GM21515 (cell line): ENCODE measurements around the gene DMD.

Source experiments
- ATAC-seq: cut with Tn5 transposase; IDR thresholded peaks from one replicate; pipeline ENCODE4 v1.9.1; 2021; ENCODE audit not compliant: unreplicated experiment

Gene DMD

GRCh38 chrX:31320740-31321139 lies 1890.6 kb downstream of the DMD start:
- no peak for ATAC-seq

DNA sequence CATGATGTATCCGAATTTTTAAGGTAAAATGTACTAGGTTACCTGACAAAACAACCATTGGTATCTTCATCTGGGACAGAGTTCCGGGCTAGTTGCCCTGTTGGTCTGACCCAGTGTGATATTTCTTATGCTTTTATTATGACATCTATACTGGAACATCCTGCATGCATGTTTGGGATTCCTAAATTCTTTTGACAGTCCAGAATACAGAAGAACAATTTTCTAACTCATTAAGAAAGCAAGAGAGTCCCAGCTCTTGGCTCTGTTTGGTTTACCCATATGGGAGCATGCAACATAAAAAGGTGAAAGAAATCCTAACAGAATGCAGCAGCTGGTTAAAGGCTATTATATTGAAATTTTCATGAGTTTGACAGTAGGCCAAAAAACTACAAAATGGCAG lies 1891.8 kb downstream of the DMD start:
- no peak for ATAC-seq

DNA sequence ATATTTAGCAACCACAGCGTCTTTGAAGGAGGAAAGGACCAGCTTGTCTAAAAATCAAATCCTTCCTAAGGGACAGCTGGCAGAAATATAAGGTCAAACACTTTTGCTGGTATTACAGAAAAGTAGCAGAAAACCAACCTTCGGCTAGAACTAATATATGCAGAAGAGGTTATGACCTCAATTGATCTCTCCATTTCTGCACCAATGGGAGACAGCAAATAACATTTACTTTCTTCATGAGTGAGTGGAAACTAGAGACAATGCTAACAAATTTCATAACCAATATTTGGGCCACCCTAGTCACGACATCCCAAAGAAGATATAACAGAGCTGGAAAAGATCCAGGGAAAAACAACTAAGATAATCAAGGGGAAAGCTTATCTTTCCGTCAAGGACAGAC lies 1892.5 kb downstream of the DMD start:
- no peak for ATAC-seq

GRCh38 chrX:31316340-31316991 lies 1894.9 kb downstream of the DMD start:
- no peak for ATAC-seq

GRCh38 chrX:31314921-31315320 lies 1896.4 kb downstream of the DMD start:
- no peak for ATAC-seq

DNA sequence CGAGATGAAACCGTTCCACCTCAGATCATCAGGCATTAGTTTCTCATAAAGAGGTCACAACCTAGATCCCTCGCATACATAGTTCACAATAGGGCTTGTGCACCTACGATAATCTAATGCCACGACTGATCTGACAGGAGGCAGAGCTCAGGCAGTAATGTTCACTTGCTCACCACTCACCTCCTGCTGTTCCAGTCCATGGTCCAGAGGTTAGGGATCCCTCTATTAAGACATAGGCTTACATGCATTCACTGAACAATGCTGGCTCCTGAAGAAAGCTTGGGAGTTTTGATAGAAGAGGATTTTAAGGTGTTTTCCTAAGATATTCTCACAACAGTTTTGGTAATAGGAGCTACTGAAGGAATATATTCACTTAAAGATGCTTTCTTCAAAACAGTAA lies 1903.4 kb downstream of the DMD start:
- no peak for ATAC-seq

GRCh38 chrX:31302573-31303075 lies 1908.7 kb downstream of the DMD start:
- ATAC-seq, result no peak

DNA sequence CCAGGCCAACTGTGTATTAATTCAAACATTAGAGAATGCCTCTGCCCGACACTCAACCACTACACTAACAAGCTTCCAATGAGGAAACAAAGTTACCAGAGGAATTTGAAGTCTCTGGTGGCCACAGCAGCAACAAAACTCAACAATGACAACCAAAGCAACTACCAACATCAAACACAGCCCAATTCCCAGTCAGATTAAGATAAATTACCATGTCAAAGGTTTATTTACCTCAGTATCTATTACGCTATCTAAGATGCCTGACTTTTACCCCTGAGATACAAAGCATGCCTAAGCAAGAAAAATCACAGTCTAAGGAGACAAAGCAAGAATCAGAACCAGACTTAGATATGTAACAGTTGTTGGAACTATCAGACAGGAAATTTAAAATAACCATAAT lies 1909.4 kb downstream of the DMD start:
- ATAC-seq, result no peak

DNA sequence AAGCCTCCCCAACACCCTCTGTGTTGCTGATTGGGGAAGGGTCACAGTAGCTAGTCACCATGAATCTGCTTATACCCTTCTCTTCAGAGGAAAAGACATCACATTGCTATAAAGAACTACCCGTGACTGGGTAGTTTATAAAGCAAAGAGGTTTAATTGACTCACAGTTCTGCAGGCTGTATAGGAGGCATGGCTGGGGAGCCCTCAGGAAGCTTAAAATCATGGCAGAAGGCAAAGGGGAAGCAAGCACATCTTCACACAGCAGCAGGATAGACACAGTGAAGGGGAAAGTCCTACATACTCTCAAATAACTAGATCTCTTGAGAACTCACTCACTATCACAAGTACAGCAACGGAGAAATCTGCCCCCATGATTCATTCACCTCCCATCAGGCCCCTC lies 1910.1 kb downstream of the DMD start:
- ATAC-seq, result no peak

DNA sequence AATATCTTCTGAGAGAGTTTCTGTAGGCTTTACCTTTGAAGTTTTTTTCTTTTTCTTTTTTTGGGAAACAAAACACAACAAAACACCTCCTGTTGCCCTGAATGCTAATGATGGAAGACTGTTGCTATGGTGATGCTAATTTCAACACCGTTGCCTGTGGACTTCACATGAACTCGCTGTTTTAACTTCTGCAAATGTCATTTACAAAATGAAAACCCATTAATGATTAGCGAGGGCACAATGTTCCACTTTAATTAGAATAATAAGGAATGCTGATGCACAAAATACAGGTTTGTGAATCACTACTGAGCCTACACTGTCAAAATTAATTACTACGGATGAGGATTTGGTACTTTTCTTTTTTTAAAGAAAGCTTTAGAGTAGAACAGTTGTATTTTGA lies 1912.4 kb downstream of the DMD start:
- no peak for ATAC-seq

GRCh38 chrX:31297881-31298280 lies 1913.5 kb downstream of the DMD start:
- ATAC-seq, result no peak

DNA sequence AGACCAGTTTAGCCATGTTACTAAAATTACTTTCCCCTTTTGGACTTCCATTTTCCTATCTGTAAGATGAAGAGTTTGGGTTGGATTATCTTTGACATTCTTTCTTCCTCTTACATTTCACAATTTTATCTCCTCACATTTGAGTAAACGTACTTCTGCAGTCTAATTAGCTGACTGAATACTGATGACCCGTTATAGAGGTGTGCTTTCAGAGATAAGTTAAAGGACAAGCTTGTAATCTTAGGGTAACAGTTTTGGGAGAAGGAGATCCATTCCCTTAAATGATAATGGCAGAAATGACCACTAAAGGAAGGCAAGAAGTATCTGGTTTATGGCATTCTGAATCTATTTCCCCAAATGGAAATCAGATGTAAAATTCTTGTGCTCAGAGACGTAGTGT lies 1916.9 kb downstream of the DMD start:
- ATAC-seq, result no peak

GRCh38 chrX:31293409-31293808 lies 1917.9 kb downstream of the DMD start:
- no peak for ATAC-seq

- no peak for ATAC-seq
Observed at GRCh38 chrX:31291131-31291530, 1920.2 kb downstream of the DMD start.

DNA sequence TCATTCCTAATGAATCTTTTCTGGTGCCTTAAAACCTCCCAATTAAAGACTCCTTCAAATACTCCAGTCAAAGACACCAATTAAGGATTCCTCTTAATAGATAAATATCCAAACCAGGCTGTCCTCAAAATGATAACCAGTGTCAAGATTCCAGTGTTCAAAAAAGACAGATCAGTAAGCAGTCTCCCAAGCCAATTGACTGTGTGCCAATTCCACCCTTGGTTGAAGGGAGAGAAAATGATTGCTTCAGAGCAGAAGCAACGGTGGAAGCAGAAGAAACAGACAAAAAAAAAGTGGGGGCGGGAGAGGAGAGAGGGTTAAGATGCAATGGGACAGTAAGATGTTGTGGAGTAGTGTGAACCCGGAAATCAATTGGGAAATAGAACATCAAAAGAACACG lies 1923.5 kb downstream of the DMD start:
- no peak for ATAC-seq

GRCh38 chrX:31280580-31280979 lies 1930.8 kb downstream of the DMD start:
- no peak for ATAC-seq

DNA sequence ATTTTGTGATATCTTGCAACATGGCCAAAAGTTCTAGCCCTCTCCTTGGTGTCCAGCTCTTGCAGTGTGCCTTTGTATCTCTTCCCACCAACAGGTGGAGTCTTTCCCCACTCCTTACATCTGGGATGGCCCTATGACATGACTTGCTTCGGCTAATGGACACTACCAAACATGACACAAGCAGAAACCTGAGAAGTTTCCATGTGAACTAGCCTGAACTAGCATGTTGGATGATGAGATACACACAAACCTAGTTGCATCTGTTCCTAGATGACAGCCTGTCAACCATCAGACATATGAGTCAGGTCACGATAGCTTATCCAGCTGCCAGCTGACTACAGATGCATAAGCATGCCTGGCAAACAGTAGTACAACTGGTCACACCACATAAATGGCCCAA lies 1932.0 kb downstream of the DMD start:
- ATAC-seq, result no peak

DNA sequence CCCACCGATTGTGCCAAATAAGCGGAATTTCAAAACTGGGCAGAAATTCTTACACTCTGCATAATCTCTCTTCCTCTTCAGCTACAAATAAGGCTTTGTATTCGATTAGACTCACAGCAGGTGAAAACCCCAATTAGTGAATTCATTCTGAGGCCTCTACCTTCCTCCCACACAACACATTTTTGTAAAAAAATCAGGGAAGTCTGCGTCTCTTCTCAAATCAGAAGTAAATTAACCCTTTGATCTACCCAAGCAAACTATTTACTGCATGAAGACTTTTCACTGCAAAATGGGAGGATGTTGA lies 1938.9 kb downstream of the DMD start:
- no peak for ATAC-seq

GRCh38 chrX:31271615-31272471 lies 1939.5 kb downstream of the DMD start:
- ATAC-seq, result no peak

- ATAC-seq, result no peak
Observed at GRCh38 chrX:31269914-31270313, 1941.4 kb downstream of the DMD start.

DNA sequence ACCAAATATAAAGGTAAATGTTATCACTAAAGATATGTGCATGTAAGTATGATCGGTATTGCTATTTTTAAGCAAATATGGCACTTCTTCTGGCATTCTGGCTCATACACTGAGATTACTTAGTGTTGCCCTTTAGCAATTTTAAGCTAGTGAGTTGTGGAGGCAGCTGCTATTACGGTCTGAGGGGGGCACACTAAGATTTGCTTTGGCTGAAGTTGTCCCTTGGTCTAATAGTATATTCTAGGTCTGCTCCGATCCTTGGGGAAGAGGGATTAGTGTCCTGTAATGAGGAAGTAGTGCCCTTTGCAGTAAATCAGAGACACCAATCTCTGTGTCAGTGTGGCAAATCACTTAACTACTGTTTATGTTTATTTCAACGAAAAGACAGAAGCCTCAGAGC lies 1943.0 kb downstream of the DMD start:
- no peak for ATAC-seq

GRCh38 chrX:31266203-31267076 lies 1944.9 kb downstream of the DMD start:
- peak; percentile 85 for ATAC-seq
